HG02970 (cell line): ENCODE results near the gene C11orf98.
"Not testable (repeated sequence)": the region's sequence is repeated elsewhere in the genome, so short reads cannot be mapped to it uniquely, and the experiment has no call there.

ENCODE experiments used
- ATAC-seq: cut with Tn5 transposase; IDR thresholded peaks from one replicate; pipeline ENCODE4 v1.9.1; 2021; ENCODE audit warnings: mild to moderate bottlenecking, moderate library complexity, moderate number of reproducible peaks; ENCODE audit not compliant: unreplicated experiment, low FRiP score

Gene C11orf98

DNA sequence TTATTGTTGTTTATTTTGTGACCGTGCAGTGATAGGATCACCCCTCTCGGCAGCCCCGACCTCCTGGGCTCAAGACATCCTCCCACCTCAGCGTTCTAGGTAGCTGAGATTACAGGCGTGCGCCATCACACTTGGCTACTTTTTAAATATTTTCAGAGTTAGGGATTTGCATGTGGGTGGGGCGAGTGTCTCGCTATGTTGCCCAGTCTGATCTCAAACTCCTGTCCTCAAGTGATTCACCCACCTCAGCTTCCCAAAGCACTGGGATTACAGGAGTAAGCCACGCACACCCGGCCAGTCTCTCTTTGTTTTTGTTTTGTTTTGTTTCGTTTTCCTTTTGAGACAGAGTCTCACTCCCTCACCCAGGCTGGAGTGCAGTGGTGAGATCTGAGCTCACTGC lies 10.7 kb downstream of the C11orf98 start:
- no peak for ATAC-seq

DNA sequence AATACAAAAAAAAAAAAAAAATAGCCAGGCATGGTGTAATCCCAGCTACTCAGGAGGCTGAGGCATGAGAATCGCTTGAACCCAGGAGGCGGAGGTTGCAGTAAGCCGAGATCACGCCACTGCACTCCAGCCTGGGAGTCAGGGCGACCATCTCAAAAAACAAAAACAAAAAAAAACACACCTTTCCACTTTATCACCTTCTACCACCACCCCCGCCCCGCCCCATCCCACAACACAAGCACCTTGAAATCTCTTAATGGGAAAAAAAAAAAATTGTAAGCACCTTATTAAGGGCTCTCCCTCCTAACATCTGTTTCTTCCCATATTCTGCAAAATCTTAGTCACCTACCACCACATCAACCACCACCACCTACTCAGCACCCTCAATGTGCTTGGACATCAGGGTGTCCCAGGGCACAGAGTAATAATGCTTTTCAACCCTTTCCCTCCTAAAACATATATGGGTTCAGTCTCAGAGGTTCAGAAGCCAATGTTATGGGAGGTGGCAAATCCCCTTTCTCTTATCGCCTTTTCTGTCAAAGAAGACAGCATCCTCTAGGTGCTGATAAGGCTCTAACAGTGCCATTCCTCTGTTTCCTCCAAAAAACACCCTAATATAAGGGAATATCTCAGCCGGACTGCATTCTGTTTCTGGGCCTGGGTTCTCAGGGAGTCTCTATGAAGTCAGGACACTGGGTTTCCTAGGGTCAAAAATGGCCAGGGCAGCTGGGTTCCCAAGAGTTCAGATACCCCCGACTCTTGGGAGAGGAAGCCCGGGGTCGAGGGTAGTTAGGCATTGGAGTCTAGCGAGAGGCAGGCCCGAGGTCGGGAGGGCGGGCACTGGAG lies 12.6 kb downstream of the C11orf98 start:
- peak; percentile 8 for ATAC-seq

DNA sequence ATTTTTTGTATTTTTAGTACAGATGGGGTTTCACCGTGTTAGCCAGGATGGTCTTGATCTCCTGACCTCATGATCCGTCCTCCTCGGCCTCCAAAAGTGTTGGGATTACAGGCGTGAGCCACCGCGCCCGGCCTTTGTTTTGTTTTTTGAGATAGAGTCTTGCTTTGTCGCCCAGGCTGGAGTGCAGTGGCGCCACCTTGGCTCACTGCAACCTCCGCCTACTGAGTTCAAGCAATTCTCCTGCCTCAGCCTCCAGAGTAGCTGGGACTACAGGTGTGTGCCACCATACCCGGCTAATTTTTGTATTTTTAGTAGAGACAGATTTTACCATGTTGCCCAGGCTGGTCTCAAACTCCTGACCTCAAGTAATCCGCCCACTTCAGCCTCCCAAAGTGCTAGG lies 14.7 kb downstream of the C11orf98 start:
- not testable (repeated sequence) for ATAC-seq

DNA sequence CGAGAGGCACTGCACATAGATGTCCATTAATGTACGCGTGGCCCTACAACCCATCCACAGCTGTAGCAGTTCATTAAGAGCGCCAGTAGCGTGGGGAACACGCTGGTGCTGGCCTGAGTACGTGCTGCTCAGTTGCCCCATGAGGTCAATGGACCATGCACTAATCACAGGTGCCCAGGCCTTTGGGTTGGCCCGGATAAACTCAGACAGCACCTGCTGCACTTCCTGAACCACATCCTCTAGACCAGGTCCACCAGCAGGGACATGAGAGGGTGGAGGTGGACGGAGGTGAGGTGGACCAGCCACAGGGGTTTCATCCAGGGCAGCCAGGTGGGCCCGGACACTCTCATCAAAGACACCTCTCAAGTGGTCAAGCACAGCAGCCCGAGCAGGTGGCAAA lies 15.5 kb downstream of the C11orf98 start:
- ATAC-seq, result no peak

DNA sequence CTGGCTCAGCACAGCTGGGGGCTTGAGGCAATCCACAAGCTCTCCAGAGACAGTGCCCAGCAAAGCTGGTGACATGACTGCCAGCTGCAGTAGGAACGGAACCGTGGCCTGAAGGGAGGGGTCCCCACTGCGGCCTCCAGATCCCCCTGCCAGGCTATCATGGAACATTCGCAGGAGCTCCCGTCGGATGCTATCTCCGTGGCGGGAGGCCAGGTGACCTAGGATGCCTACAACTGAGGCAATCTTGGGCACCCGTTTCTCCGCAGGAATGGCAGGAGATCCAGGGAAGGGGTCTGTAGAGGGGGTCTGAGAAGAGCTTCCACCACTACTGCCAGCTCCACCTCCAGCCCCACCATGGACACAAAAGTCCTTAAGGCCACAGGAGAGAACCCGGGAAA lies 16.0 kb downstream of the C11orf98 start:
- ATAC-seq, result no peak

DNA sequence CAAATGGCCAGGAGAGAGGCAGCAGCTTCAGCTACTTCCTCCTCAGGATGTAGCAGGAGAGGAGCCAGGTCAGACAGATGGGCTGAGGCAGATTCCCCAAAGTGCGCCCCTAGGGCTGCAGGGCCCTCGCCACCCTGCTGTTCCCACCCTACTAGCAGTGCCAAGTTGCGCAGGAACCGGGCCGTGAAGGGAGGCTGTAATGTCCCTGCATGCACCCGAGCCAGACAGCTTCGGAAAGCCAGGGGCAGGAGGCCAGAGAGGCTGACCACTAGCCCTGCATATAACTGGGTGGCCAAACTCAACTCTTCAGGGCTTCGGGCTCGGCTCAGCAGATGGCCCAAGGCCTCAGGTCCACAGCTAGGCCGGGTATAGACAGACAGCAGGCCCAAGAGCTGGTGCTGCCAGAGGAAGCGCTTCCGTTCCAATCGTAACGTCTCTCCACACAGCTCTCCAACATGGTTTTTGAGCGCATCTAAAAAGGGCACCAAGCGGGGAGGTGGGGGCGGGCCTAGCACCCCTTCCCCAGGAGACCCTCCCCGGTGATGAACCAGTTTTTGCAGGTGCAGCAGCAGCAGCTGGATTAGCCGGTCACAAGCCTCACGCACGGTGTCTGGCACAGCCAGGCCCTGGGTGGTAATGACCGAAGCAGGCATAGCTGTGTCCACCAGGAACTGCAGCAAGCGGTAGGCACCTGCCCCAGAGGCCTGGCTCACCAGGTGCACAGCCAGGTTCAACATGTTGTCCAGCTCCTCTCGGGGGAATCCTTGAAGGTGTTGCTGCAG lies 16.6 kb downstream of the C11orf98 start:
- no peak for ATAC-seq

DNA sequence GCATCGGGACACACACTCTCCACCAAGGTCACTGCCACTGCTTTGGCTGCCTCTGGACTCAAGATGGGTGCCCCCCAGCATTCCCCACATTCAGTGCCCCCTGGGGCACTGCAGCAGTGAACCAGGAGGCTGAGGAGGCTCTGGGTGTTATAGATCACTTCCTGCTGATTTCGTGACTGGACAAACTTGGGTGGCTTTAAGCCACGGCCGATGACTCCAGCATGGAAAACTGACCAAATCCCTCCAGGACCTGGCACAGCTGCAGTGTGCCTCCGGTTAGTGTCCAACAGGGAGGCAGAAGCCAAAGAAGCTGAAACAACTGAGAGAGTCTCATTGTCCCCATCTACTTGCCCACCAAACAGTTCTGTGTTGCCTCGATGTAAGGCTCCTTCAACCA lies 17.4 kb downstream of the C11orf98 start:
- no peak for ATAC-seq

DNA sequence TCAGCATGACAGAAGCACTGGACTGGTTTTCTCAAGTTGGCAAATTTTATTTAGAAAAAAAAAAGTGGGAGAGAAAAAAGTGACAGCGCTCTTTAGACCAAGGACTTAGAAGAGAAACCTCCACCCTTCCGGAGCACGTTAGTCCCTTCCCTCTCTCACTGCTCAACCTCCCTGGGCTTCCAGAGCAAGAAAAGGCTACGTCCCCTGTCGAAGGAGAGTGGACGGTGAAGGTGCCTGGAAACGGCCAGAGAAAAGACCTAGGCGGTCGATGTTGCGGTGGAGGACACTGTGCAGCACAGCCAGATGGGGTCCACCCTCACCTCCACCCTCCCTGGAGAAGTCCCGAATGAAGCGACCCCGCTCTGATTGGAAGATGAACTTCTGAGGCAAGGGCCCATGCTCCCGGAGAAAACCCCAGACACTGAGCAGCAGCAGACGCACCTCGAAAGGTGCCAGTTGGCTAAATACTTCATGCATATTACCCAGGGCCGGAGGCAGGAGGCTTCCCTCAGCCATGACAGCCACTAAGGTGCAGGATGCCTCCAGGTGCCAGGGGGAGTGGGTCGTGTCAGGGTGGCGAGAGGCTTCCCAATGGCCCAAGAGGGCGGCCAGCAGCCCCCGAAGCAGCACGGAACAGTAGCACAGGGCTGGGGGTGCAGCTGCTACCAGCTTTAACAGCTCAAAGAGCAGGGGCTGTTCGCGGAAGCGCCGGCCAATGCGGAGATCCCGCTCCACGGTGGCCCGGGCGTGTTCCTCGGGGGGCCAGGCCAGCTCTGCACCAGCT lies 18.0 kb downstream of the C11orf98 start:
- ATAC-seq, result no peak

DNA sequence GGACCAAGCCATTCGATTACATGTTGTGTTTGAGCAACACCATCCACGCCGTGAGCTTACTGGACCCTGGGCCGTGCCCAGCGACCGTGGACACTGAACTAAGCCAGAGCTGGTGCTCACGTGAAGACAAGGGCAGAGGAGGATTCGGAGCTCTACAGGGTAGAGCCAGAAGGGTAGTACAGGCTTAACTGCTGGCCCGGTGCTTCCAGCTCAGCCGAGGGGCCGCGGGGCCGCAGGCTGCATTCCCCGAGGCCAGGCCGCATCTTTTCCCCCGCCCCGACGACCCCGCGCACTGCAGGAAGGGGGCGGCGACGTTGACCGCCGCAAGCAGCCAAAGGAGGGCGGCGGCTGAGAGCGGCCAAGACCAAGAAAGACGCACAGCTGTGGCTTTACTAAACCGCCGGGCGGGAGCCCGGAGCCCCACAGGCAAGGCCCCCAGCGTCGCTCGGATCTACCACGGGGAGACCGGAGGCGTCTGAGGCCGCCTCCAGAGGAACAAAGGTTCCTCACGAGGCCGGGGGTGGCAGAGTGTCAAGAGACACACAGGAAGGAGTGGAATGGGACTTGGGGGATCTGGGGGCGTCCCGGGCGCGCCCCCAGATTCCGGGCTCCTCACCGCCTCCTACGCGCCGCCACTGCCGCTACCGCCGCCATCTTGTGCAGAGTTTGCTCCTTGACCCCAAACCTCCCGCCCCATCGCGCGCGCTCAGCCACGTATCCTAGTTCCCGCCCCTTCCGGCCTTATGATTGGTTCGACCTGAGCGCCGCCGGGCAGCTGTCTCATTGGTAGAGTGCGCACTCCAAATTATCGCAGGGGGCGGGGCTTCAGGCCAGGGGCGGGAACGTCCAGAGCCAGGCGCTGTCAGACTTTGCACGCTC lies 18.8 kb downstream of the C11orf98 start, which contains the start of gene GANAB:
GANAB (minus strand) TSS at position 668 of the 879 bp plus-strand sequence; CDS start at position 654, 14 bp downstream.
- ATAC-seq, result peak; percentile 82

DNA sequence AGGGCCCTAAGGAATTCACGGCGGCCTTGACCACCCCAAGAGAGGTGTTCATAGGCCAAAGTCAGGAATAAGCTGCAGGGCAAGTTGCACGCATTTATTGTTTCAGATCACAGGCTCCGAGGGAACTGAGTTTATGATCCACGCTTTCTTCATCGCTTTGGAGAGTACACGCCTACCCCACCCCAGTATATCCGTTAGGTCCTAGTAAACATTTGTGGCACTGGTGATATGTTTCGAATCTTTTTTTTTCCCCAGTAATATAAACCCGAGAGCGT lies 19.4 kb downstream of the C11orf98 start:
- peak; percentile 2 for ATAC-seq

DNA sequence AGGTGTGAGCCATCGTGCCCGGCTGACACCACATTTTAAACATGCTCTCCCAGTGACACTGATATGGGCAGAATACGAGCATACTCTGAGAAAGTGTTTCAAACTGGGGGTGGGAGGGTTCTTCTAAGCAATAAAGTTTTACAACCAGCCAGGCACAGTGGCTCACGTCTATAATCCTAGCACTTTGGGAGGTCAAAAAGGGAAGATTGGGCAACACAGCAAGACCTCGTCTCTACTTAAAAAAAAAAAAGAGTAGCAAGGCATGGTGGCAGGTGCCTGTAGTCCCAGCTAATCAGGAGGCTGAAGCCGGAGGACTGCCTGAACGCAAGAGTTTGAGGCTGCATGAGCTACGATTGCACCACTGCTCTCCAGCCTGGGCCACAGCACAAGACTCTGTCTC lies 20.8 kb downstream of the C11orf98 start:
- no peak for ATAC-seq

DNA sequence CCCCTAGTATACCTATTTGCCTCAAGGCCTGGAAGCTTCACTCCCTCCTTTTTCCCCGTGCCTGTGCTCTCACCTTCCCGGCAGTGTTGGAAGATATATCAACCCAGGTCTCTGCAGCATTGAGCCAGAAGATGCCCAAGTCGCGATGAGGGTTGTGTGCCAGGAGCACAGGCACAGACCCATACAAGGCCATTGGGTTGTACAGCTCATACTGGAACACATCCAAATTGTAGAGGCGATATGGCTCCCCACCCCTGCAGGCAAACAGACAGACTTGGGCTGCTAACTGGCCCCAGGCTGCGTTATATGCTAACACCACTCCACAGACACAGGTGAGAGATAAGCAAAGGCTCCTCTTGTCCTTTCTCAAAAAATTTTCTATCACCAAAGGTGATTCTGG lies 32.5 kb downstream of the C11orf98 start:
- no peak for ATAC-seq

DNA sequence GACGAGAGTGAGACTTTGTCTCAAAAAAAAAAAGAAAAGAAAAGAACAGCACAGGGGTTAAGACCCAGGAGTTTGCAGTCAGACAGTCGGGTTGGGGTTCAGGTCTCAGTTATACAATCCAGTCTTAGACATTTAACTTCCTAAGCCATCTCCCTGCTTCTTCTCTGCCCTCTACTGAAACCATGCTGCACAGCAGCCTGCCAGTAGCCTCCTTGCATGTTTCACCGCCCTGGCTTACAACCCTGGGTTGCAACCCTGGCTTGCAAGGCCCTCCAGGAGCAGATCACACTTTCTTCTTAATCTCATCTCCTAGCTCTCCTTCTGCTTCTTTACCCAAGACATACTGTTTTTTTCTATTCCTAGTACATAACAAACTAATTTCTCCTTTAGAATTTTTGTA lies 37.3 kb downstream of the C11orf98 start:
- no peak for ATAC-seq

DNA sequence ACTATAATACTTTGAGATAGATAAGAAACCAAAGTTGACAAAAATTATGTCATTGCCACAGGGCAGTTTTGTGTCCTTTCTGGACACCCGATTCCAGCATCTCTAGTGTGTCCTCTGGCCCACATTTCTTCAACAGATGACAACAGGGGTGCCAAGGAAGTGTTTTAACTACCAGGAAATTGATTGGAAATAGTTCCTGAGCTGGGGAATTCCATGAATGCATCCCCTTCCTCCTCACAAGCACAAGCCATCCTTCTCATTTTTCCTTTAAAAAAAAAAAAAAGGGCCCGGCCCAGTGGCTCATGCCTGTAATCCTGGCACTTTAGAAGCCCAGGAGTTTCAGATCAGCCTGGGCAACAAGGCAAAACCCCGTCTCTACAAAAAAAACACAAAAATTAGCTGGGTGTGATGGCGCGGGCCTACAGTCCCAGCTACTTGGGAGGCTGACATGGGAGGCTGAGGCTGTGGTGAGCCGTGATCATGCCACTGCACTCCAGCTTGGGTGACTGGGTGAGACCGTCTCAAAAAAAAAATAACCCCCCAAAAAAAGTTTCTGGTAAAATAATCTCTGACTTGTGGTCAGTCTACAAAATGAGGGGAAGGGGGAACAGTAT lies 42.4 kb downstream of the C11orf98 start:
- no peak for ATAC-seq

DNA sequence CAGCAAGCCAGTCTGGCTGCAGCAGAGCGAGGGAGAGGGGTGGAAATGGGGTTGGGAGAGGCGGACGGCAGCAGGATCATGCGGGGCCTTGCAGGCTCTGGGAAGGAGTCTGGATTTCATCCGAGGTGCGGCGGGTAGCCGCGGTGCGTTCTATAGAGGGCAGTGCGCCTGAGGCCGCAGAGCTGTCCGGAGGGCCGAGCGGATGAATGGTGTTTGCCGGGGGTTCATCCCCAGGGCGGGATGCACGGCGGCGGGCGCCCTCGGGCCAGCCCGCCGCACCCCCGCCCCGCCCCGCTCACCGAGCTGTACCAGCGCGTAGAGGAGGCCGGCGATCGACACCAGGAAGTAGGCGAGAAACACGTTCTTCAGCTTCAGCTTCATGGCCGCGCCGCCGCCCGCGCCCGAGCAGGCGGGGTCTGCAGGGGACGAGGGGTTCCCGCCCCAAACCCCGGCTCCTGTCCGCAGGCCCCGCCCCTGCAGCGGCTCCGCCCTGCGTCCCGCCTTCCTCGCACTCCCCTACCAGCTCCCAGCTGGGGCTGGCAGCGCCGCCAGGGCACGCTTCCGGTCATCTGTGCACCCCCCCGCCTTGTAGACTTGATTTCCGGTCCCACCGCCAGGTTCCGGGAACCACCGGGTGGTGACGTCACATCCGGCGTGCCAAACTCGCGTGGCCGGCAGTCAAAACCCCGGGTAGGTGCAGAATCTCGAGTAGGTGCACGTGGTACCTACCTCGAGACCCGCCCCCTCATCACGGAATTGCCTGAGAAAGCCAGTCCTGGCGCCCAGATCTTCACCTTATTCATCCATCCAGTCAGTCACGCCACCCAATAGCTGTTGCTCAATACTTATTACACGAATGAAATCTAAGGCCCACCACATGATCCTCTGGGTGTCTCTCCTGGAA lies 43.2 kb downstream of the C11orf98 start, which contains the start of gene B3GAT3:
B3GAT3 (minus strand) TSS at position 420 of the 904 bp plus-strand sequence; CDS start at position 381, 39 bp downstream.
- ATAC-seq, result peak; percentile 93

DNA sequence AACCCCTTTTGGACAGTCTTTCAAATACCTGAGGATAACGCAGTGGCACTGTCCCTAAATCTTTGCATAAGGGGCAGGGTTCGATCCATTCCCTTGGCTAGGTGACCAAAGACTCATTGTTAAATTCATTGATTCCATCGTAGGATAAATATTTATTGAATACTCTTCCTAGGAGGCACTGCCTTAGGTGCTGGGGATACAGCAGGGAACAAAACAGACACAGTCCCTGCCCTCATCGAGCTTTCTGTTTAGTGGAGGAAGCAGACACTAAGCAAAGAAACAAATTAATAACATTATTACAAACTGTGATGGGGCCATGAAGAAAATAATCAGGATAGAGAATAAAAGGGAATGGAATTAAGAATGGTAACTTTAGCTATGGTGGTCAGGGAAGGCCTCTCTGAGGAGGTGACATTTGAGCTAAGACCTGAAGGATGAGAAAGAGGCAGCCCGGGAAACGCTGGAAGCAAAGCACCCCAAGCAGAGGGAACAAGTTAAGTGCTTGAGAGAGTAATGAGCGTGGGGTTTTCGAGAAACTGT lies 43.9 kb downstream of the C11orf98 start:
- ATAC-seq, result no peak

DNA sequence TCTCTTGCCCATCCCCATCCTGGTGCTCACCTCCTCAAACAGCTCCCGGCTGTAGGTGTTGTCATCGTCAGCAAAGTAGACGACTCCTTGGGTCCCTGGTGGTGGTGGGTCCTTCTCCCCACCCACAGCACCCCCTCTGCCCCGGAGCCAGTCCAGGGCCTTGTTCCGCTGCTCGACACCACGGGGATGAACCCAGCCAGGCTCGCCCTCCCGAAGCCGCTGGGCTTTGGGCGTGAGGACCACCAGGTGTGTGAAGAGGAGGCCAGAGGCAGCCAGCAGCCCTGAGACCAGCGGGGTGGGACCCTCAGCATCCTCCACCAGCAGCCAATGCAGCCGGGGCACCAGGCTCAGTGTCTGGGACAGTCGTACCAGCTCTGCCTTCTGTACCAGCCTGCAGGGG lies 48.1 kb downstream of the C11orf98 start:
- not testable (repeated sequence) for ATAC-seq

DNA sequence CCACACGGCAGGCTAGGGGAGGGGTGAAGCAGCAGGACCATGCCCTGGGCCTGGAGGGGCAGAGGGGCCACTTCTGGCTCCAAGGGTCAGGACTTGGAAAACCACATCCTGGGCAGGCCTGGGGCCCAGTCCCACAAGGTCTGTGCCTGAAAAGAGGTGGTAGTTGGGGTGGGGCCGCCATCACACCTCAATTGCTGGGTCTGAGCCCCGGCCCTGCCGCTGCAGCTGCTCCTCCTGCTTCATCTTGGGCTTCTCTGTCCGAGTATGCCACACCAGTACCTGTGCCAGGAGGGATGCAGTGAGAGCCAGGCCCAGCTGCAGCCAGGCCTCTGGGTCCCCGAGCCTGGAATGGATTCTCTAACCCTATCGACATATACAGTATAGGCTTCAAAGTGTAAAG lies 49.5 kb downstream of the C11orf98 start:
- ATAC-seq, result no peak
